SK-N-MC (cell line): ENCODE data around the gene PCSK6.

Source experiments
- EZH2 ChIP-seq: fragments of 200-600 bp; sonication (generic); IDR thresholded peaks from one replicate; pipeline ENCODE4 v1.6.1; 2017; ENCODE audit warnings: antibody characterized with exemption
- FOXP2 ChIP-seq: optimal IDR thresholded peaks from 2 replicates; pipeline ENCODE3; 2011; ENCODE audit warnings: mild to moderate bottlenecking, moderate library complexity; ENCODE audit not compliant: insufficient read depth; ENCODE audit errors: extremely low read length, control extremely low read depth
- POLR2AphosphoS5 ChIP-seq: IDR thresholded peaks from 2 replicates; pipeline ENCODE4 v1.6.1; 2012; ENCODE audit warnings: mild to moderate bottlenecking, low read depth, low read length, borderline replicate concordance

DNA sequence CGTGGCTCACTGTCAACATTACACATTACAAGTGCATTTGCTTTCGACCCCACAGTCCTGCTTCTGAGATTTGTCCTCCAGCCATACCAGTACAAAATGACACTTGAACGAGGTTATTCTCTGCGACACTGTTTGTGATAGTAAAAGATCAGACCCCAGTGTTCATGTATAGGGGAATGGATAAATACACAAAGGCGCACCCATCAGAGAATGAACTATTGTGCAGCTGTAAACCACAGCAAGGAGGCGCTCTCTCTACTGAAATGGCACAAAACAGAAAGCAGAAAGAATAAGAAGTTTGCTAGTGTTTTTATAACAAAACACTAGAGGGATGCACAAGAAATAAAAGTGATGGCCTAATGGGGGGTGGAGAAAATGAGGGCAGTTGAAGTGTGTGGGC lies 232.8 kb downstream of the PCSK6 start:
- TF ChIP-seq POLR2AphosphoS5: no peak
- no peak for TF ChIP-seq EZH2
- TF ChIP-seq FOXP2: no peak
